ENCODE results near the gene TXLNA.

TXLNA gene

GRCh38 chr1:32208891-32209328 is 29.4 kb downstream of the TXLNA start, which contains the start of gene DCDC2B:
Gene DCDC2B, plus strand, starts transcription at chr1:32209089. Its CDS starts 5 bp downstream, at chr1:32209094.
- no peak for TF ChIP-seq ZNF274 (IDR thresholded peaks at IDR 0.05; ENCODE audit: low read depth, low read length)

GRCh38 chr1:32215629-32216480 is 36.4 kb downstream of the TXLNA start:
- no peak for TF ChIP-seq ZNF274 (IDR thresholded peaks at IDR 0.05; ENCODE audit: low read depth, low read length)
- H3K4me3 ChIP-seq (ENCODE audit: low read length): no peak overlapping the region

More at GRCh38 chr1:32208891-32209328, 29.4 kb downstream of the TXLNA start, which contains the start of gene DCDC2B:
- no peak within 1 kb of the TSS for H3K4me3 ChIP-seq (ENCODE audit: low read length)

- H3K4me3 ChIP-seq (ENCODE audit: low read length): no peak overlapping the region
- no peak for TF ChIP-seq ZNF274 (IDR thresholded peaks at IDR 0.05; ENCODE audit: low read depth, low read length)
Observed at GRCh38 chr1:32216566-32216965, 37.1 kb downstream of the TXLNA start.

- TF ChIP-seq ZNF274 (IDR thresholded peaks at IDR 0.05; ENCODE audit: low read depth, low read length): no peak
- H3K4me3 ChIP-seq (ENCODE audit: low read length): no peak overlapping the region
Observed at GRCh38 chr1:32219022-32219421, 39.5 kb downstream of the TXLNA start.

- H3K4me3 ChIP-seq (ENCODE audit: low read length): peak overlapping the region; percentile 78; the same call in 1 of the 2 replicates
- TF ChIP-seq ZNF274 (IDR thresholded peaks at IDR 0.05; ENCODE audit: low read depth, low read length): no peak
Observed at GRCh38 chr1:32220746-32221580, 41.5 kb downstream of the TXLNA start.

- no peak for TF ChIP-seq ZNF274 (IDR thresholded peaks at IDR 0.05; ENCODE audit: low read depth, low read length)
Observed at GRCh38 chr1:32221581-32221979, 42.1 kb downstream of the TXLNA start.

GRCh38 chr1:32221980-32222755 is 42.7 kb downstream of the TXLNA start, which contains the start of the genes EIF3I and TMEM234:
Gene EIF3I, plus strand, starts transcription at chr1:32222407. Its CDS starts 35 bp downstream, at chr1:32222442.
Gene TMEM234, minus strand, starts transcription at chr1:32222353. Its CDS starts 31 bp downstream, at chr1:32222322.
- no peak for TF ChIP-seq ZNF274 (IDR thresholded peaks at IDR 0.05; ENCODE audit: low read depth, low read length)
- peak within 1 kb of the TSS; percentile 78 for H3K4me3 ChIP-seq (ENCODE audit: low read length)

More at GRCh38 chr1:32221581-32221979, 42.1 kb downstream of the TXLNA start:
- peak overlapping the region; percentile 78 for H3K4me3 ChIP-seq (ENCODE audit: low read length)

- TF ChIP-seq ZNF274 (IDR thresholded peaks at IDR 0.05; ENCODE audit: low read depth, low read length): no peak
- H3K4me3 ChIP-seq (ENCODE audit: low read length): peak overlapping the region; percentile 78; the same call in 1 of the 2 replicates
Observed at GRCh38 chr1:32223683-32224082, 44.2 kb downstream of the TXLNA start.

GRCh38 chr1:32224285-32224684 is 44.8 kb downstream of the TXLNA start:
- no peak for TF ChIP-seq ZNF274 (IDR thresholded peaks at IDR 0.05; ENCODE audit: low read depth, low read length)
- no peak overlapping the region for H3K4me3 ChIP-seq (ENCODE audit: low read length)

GRCh38 chr1:32228771-32229170 is 49.3 kb downstream of the TXLNA start:
- TF ChIP-seq ZNF274 (IDR thresholded peaks at IDR 0.05; ENCODE audit: low read depth, low read length): no peak
- no peak overlapping the region for H3K4me3 ChIP-seq (ENCODE audit: low read length)

- H3K4me3 ChIP-seq (ENCODE audit: low read length): no peak overlapping the region
- no peak for TF ChIP-seq ZNF274 (IDR thresholded peaks at IDR 0.05; ENCODE audit: low read depth, low read length)
Observed at GRCh38 chr1:32231843-32232432, 52.5 kb downstream of the TXLNA start.

- no peak overlapping the region for H3K4me3 ChIP-seq (ENCODE audit: low read length)
- TF ChIP-seq ZNF274 (IDR thresholded peaks at IDR 0.05; ENCODE audit: low read depth, low read length): no peak
Observed at GRCh38 chr1:32232558-32233304, 53.3 kb downstream of the TXLNA start.

Measured in GM08714 (cell line).